BJ (cell line): Measurements from ENCODE around the gene ZEB2. TPM values are rescaled to one million over a fixed set of nuclear protein-coding genes. Genes with fewer than 3 reads are reported as not detected.
A peak's percentile ranks its signal among the peaks of the same experiment; 100 is the strongest.

Experiments
- CTCF ChIA-PET: fragments of 350-600 bp; formaldehyde crosslinking; extraction: SDS; loops from one replicate; lab custom pipeline; 2021; ENCODE audit warnings: antibody characterized with exemption, inconsistent platforms; lab: Yijun Ruan, JAX
- POLR2A ChIA-PET: fragments of 300-600 bp; sonication (Branson Sonifier 250); formaldehyde crosslinking; extraction: SDS; loops from one replicate; lab custom pipeline; 2021; ENCODE audit warnings: antibody characterized with exemption; lab: Charles Lee
- DNase-seq: peaks from one replicate; pipeline ENCODE4 v3.0.0-alpha.2; 2011; ENCODE audit warnings: low read depth
- H3K27me3 ChIP-seq: 2 replicates; pipeline ENCODE4 v1.6.0; 2011; ENCODE audit warnings: low read length; ENCODE audit not compliant: control insufficient read depth, insufficient read depth
- H3K36me3 ChIP-seq: 2 replicates; pipeline ENCODE4 v1.5.1; 2011; ENCODE audit warnings: low read length; ENCODE audit not compliant: control insufficient read depth, insufficient read depth
- H3K4me3 ChIP-seq: 2 replicates; pipeline ENCODE4 v1.5.1; 2011; ENCODE audit warnings: low read depth, mild to moderate bottlenecking, control low read depth, low read length
- polyA plus RNA-seq: library from polyadenylated mRNA; depleted of rRNA; stranded (reverse); fragments of >200 nt; gene quantifications from 2 replicates; pipeline ENCODE4 v1.2.3, GENCODE V29; 2011
- TF ChIP-seq, protein P1 (sequence below): IDR thresholded peaks from 2 replicates; pipeline ENCODE4 v1.5.1; 2011; ENCODE audit warnings: low read depth, mild to moderate bottlenecking, control low read depth, inconsistent platforms, low read length, moderate library complexity; ENCODE audit not compliant: insufficient read depth

Gene ZEB2
- polyA plus RNA-seq, 1 experiment = 60.2 TPM

DNA sequence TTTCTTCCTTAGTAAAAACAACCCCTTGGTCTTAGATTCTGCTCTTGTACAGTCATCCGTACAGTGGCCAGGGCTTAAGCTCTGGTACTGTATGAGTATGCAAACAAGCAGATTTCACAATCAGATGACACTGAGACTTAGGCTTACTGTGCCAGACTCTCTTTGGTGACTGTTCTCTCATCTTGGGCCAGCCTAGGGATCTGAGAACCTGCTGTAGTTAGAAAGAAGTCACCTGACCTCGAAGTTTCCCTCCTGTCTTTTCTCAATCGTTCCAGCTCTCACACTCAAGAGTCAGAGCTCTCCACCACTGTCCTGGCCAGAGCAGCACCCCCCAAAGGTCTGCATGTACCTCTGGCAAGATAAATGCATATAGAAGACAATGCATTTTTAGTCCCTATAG is 63.2 kb downstream of the ZEB2 start:
- ChIA-PET CTCF (interaction anchor here (0.5 kb wide), 1 partner anchor 13 kb away, joined by 3 read pairs; no protein-coding TSS in a partner anchor), POLR2A (no interaction called here)
- no peak overlapping the region for H3K4me3 ChIP-seq
- H3K36me3 ChIP-seq = no peaks in the 10 kb centered on the region
- no peaks in the 10 kb centered on the region for H3K27me3 ChIP-seq
- peak; percentile 44 for DNase-seq
- TF ChIP-seq, protein P1, sequence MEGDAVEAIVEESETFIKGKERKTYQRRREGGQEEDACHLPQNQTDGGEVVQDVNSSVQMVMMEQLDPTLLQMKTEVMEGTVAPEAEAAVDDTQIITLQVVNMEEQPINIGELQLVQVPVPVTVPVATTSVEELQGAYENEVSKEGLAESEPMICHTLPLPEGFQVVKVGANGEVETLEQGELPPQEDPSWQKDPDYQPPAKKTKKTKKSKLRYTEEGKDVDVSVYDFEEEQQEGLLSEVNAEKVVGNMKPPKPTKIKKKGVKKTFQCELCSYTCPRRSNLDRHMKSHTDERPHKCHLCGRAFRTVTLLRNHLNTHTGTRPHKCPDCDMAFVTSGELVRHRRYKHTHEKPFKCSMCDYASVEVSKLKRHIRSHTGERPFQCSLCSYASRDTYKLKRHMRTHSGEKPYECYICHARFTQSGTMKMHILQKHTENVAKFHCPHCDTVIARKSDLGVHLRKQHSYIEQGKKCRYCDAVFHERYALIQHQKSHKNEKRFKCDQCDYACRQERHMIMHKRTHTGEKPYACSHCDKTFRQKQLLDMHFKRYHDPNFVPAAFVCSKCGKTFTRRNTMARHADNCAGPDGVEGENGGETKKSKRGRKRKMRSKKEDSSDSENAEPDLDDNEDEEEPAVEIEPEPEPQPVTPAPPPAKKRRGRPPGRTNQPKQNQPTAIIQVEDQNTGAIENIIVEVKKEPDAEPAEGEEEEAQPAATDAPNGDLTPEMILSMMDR = no peak

DNA sequence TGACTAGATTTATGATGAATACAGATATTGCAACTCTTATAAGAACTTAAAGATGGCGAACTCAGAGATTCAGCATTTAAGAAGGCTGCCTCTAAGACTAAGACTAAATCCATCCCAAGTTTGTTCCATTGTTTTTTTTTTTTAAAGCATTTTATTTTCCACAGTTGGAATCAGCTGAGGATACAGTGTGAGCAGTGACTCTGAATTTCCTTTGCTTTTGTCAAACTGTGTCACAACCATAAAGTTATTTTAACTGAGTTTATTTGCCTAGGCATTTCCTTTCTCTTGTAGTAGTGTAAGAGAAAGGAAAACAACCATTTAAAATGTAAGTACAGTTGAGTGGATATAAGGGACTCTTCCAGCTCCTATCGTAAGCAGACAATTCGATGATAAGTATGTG is 63.9 kb downstream of the ZEB2 start:
- no peak for DNase-seq
- TF ChIP-seq, protein P1 = no peak
- POLR2A ChIA-PET = no interaction called here
- Histone ChIP-seq H3K27me3 (no peaks in the 10 kb centered on the region), H3K36me3 (no peaks in the 10 kb centered on the region), H3K4me3 (no peak overlapping the region)
- CTCF ChIA-PET = no interaction called here

DNA sequence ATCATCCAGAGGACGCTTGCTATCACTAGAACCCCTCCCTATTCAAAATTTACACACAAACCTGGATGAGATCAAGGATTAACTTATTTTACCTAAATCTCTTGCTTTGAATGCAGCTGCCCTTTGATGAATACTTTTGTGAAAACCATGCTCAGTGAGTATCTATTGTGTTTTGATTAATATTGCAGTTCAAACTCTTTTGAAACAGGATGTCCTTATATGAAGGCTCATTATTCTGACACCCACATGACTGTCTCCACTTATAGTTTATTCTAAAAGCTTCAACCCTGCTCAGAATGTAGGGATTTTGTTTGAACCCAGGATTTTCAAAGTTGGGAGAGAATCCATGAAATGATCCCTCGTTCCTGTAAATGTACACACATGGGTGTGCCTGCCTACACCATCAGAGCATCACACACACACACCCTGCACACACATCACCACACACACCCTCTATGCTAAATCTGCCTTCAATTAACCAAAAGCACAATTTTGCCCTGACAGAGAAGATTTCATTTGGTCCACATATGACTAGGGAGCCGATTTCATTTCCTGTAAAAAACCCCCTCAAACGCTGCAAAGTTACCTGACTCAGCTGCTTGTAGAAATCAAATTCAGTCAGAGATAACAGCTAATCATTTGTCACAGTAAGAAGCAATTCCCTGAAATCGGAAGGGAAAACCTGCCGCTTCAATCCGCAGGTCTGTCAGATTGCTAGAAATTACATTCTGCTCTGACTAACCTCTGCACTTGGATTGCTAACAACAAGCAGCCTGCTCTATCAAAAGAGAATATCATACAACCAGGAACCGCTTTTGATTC is 65.2 kb downstream of the ZEB2 start:
- Histone ChIP-seq H3K27me3 (no peaks in the 10 kb centered on the region), H3K36me3 (no peaks in the 10 kb centered on the region), H3K4me3 (no peak overlapping the region)
- TF ChIP-seq, protein P1 = no peak
- POLR2A ChIA-PET = no interaction called here
- CTCF ChIA-PET = no interaction called here
- no peak for DNase-seq

DNA sequence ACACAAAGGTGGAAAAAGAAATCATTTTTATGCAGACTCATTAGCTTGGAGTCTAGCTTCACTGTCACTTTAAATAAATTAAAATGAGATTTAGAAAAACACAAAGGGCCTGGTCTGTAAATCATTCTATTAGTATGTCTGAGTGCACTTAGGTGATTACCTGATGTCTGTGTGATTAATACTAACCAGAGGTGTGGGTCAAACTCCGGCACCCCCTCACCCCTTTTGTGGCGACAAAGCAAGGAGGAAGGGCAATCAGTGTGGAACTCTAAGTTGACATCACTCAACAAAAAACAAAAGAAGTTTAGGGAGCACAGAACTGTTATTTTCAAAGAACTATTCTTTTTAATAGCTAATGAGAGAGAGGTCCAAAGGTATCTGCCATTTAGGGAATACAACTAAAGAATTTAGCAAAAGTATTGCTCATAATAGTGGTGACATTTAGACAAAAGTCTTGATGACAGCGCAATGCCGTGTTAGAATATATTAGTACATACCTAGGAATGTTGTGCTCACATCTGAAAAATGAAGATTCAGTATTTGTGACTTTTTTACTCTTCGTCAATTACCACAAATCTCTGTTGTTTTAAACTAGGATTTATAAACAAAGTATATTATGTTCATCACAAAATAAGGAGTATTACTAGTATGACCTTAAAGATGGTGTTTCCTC is 66.3 kb downstream of the ZEB2 start:
- POLR2A ChIA-PET = no interaction called here
- no peaks in the 10 kb centered on the region for H3K27me3 ChIP-seq
- no peaks in the 10 kb centered on the region for H3K36me3 ChIP-seq
- DNase-seq = no peak
- CTCF ChIA-PET = interaction anchor here (0.6 to 1.3 kb wide), 2 partner anchors 9 to 37 kb away, joined by 3 to 5 read pairs; no protein-coding TSS in a partner anchor
- no peak overlapping the region for H3K4me3 ChIP-seq
- TF ChIP-seq, protein P1 = no peak

DNA sequence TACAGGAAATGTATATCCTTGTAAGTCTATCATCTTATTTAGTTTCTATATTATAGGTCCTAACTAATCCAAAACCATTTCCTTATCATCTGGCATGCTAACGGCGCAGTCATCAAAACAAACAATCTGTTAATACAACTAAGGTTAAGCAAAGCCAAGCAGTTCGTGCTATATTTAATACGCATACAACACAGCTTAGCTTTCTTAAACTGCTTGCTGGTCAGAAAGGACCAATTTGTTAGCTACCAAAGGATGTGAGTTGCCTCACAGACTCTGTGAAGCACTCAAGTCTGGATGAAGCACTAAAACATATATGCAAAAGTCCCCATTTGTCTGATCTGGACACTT is 67.0 kb downstream of the ZEB2 start:
- H3K4me3 ChIP-seq = peak overlapping the region; percentile 1; the same call in 1 of the 2 replicates
- H3K36me3 ChIP-seq = no peaks in the 10 kb centered on the region
- TF ChIP-seq, protein P1 = no peak
- no peak for DNase-seq
- POLR2A ChIA-PET = no interaction called here
- H3K27me3 ChIP-seq = no peaks in the 10 kb centered on the region
- CTCF ChIA-PET = interaction anchor here (1.2 to 1.3 kb wide), 2 partner anchors 9 to 36 kb away, joined by 3 to 5 read pairs; no protein-coding TSS in a partner anchor
